HG02852 (cell line): ENCODE results near the gene USP32.
"Not testable (repeated sequence)": the region's sequence is repeated elsewhere in the genome, so short reads cannot be mapped to it uniquely, and the experiment has no call there.

Experiments used
- ATAC-seq: cut with Tn5 transposase; IDR thresholded peaks from one replicate; pipeline ENCODE4 v1.9.1; 2021; ENCODE audit warnings: mild to moderate bottlenecking, moderate library complexity; ENCODE audit not compliant: unreplicated experiment

The USP32 gene, protein sequence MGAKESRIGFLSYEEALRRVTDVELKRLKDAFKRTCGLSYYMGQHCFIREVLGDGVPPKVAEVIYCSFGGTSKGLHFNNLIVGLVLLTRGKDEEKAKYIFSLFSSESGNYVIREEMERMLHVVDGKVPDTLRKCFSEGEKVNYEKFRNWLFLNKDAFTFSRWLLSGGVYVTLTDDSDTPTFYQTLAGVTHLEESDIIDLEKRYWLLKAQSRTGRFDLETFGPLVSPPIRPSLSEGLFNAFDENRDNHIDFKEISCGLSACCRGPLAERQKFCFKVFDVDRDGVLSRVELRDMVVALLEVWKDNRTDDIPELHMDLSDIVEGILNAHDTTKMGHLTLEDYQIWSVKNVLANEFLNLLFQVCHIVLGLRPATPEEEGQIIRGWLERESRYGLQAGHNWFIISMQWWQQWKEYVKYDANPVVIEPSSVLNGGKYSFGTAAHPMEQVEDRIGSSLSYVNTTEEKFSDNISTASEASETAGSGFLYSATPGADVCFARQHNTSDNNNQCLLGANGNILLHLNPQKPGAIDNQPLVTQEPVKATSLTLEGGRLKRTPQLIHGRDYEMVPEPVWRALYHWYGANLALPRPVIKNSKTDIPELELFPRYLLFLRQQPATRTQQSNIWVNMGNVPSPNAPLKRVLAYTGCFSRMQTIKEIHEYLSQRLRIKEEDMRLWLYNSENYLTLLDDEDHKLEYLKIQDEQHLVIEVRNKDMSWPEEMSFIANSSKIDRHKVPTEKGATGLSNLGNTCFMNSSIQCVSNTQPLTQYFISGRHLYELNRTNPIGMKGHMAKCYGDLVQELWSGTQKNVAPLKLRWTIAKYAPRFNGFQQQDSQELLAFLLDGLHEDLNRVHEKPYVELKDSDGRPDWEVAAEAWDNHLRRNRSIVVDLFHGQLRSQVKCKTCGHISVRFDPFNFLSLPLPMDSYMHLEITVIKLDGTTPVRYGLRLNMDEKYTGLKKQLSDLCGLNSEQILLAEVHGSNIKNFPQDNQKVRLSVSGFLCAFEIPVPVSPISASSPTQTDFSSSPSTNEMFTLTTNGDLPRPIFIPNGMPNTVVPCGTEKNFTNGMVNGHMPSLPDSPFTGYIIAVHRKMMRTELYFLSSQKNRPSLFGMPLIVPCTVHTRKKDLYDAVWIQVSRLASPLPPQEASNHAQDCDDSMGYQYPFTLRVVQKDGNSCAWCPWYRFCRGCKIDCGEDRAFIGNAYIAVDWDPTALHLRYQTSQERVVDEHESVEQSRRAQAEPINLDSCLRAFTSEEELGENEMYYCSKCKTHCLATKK (N-terminal part only)

GRCh38 chr17:60392042-60392844 is at the start of gene USP32:
Gene USP32, minus strand, starts transcription at chr17:60392133. Its CDS starts 194 bp downstream, at chr17:60391939.
- ATAC-seq: peak; percentile 87

- no peak for ATAC-seq
Measured at GRCh38 chr17:60439501-60439900, 47.6 kb upstream of the USP32 start.

GRCh38 chr17:60436676-60437075 is 44.7 kb upstream of the USP32 start:
- ATAC-seq: no peak

DNA sequence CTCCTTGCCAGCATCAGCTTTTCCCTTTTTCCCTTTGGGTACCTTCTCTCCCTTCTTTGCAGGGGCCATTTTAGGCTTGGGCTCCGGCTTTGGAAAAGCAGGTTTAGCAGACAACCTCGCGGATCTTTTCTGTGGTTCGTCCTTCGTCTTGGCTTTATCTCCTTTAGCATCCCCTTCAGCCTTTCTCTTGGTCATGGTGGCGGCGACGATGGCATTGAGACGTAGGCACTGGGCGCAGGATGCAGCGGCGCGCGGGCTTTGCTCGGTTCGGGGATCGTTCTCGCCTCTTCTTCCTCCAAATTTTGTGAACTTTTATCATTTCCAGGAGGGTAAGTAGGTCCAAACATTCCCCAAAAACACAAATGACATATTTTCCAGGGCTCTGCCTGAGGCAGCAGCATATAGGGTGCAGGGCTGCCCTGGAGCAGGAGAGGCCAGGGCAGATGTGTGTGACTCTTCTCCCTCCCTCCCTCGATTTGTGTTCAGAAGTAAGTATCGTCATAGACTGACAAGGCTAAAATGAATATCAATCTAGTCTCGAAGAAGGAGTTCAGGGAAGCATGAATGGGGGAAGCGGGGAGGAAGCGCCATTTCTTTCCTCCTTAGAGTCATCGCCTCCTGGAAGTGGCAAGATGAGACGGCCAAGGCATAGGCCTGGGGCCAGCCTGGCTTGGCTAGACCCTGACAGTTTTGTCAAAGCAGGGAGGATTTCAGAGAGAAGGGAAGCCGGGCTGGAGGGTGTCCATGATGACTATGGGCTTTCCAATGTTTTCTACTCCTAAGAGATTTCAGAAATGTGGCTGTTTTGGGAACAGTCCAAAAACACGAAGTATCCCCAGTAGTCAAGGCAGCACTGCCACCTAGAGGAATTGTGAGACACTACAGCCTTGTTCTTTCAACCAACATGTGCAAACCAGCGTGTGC is 43.6 kb upstream of the USP32 start:
- no peak for ATAC-seq

- ATAC-seq: not testable (repeated sequence)
Measured at GRCh38 chr17:60433021-60433997, 41.4 kb upstream of the USP32 start.

GRCh38 chr17:60430561-60430960 is 38.6 kb upstream of the USP32 start:
- not testable (repeated sequence) for ATAC-seq

DNA sequence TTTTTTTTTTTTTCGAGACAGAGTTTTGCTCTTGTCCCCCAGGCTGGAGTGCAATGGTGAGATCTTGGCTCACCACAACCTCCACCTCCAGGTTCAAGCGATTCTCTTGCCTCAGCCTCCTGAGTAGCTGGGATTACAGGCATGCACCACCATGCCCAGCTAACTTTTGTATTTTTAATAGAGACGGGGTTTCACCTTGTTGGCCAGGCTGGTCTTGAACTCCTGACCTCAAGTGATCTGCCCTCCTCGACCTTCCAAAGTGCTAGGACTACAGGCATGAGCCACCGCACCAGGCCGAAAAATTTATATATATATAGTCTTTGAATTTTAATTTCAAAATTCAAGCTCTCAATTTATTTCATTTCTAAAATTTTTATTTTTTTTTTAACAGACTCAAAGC is 36.6 kb upstream of the USP32 start:
- not testable (repeated sequence) for ATAC-seq

DNA sequence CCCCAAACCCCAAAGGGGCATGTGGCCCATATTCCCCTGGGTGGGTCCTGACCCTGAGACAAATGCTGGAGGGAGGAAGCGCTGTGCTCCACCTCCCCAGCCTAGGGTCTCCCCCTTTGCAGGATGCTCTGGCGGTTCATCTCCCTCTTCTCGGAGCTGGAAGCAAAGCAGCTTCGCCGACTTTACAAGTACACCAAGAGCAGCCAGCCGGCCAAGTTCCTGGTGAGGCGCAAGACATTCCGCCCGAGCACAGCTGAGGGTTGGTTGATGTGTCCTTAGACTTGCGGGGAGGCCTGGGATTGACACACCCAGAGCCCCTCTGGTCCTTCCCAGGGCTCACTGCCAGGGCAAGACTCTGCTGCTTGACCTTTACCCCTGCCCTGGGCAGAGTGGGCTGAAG is 34.7 kb upstream of the USP32 start:
- ATAC-seq: no peak

DNA sequence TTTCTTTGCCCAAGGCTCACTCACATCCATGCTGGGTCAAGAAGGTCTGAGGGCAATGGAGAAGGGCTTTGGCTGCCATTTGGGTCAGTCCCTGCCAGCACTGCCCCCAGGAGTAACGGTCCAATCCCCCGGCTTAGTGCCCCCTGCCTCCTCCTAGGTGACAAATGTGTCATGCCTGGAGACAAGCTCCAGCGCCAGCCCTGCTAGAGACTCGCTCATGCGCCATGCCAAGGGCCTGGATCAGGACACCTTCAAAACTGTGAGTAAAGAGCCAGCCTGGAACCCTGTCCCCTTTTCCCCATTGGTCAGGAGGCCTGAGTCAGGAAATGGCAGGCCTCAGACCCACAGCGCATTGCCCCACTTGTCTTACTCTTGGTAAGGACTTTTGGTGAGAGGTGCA is 33.7 kb upstream of the USP32 start:
- no peak for ATAC-seq

DNA sequence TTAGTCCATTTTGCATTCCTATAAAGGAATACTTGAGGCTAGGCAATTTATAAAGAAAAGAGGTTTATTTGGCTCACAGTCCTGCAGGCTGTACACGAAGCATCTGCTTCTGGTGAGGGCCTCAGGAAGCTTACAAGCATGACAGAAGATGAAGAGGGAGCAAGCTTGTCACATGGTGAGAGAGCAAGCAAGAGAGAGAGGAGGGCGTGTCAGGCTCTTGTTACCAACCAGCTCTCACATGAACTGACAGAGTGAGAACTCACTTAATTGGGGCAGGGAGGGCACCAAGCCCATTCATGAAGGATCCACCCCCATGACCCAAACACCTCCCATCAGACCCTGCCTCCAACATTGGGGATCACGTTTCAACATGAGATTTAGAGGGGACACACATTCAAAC is 31.9 kb upstream of the USP32 start:
- ATAC-seq: no peak

GRCh38 chr17:60422162-60422665 is 30.3 kb upstream of the USP32 start, which contains the start of gene CHCT1:
Gene CHCT1, plus strand, starts transcription at chr17:60422489. Its CDS starts 104 bp downstream, at chr17:60422593.
- ATAC-seq: no peak

DNA sequence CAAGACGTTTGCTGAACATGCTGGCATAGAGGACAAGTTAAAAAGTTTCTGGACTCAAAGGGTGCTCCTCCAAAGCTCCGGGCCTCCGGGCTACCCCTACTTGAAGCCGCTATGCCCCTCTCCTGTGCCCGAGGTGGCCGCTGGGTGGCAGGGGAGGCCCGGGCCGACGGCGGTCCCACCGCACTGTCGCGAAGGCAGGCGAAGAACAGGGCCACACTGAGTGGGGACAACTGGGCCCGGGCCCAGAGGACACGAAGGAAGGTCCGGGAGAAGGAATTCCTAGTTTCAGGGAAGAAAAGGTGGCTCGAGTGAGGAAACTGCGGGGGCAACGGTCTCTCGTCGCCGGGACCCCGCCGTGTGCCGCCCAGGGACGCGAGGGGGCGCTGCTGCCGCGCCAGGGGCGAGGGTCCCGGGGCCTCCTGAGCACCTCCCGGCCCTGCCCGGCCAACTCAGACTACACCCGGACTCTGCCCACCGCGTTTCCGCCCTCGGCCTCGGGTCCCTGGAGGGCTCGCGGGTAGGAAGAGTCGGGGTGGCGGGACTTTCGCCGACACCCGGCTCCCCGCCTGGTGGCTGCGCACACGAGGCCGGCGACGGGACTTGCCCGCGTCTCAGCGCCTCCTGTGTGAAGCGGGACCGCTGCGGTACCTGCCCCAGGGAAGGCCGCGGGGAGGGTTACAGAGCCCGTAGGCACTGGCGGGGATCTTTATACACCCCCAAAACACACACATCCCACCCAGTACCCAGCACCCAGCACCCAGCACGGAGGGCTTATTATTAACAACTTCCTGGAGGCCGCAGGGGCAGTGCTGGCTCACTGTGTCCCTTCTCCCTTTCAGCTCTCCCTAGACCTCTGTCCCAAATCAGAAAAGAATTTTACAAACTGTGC is 29.6 kb upstream of the USP32 start:
- peak; percentile 88 for ATAC-seq

DNA sequence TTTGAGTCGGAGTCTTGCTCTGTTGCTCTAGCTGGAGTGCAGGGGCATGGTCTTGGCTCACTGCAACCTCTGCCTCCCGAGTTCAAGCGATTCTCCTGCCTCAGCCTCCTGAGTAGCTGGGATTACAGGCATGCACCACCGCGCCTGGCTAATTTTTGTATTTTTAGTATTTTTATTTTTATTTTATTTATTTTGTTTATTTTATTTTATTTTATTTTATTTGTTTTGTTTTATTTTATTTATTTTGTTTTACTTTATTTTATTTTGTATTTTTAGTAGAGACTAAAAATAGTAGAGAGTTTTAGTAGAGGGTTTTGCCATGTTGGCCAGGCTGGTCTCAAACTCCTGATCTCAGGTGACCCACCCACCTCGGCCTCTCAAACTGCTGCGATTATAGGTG is 27.9 kb upstream of the USP32 start:
- ATAC-seq: not testable (repeated sequence)

DNA sequence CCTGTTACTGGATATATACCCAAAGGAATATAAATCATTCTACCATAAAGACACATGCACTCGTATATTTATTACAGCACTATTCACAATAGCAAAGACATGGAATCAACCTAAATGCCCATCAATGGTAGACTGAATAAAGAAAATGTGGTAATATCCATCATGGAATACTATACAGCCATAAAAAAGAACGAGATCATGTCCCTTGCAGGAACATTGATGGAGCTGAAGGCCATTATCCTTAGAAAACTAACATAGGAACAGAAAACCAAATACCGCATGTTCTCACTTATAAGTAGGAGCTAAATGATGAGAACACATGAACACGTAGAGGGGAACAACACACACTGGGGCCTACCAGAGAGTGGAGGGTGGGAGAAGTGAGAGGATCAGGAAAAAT is 27.1 kb upstream of the USP32 start:
- not testable (repeated sequence) for ATAC-seq

DNA sequence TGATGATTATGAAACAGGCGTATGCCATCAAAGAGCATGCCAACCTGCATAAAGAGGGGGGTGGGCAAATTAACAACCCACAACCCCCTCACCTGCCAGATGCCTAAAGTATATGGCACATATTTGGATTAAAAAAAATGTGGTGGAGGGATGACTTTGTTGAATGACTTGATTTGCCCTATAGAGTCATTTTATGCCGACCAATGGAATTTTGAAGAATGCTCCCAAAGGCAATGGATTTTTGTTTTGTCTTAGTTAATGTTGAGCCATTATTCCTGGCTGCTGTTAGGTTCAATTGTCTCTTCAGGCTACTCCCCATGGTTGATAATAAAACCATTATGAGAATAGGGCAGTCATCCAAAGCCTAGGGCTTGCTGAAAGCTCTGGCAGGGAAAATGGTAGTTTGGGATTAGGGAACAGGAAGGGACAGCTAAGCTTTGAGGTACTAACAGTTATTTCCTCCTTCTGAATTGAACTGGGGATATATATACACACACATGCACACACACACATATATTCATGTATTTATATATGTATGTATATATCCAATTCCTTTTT is 24.5 kb upstream of the USP32 start:
- no peak for ATAC-seq

DNA sequence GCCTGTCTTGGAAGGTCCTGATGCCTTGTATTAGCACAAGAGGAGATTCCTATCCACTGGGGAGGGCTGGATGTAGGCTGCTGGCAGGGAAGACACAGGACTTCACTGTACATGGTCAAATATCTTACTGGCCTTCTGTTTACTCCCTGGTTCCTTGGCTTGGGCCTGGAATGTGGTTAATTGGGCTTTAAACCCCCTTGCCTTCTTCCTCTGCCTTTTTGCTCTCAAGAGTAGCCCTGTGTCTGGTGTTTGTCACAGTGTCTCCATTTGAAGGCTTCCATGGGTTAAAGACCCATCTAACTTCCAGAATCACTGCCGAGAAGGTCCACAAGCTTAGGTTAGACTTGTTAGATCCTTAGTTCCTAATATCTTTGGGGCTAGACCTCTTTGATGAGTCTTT is 23.2 kb upstream of the USP32 start:
- no peak for ATAC-seq
